ENCODE results near the gene TRA2A. TPM values are rescaled to one million over a fixed set of nuclear protein-coding genes. Genes with fewer than 3 reads are reported as not detected.

TRA2A gene
- total RNA-seq, 1 donor from 2014 or later, result 58.3 TPM

DNA sequence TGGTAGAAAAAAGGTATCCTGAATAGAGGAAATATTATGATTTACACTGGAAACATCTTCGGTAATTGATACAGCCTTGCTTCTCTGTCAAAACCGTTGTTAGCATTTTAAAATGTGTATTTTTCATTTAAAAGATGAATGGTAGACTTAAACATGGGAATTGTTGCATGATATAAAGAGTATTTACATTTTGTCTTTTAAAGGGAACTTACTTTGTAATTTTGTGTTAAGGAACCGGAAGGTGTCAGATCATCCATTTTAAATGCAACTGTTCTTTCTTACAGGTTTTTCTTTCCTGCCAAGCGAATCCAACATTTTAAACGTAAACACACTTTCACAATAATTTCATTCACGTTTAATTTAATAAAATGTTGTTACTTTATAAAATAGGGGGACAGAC lies 59.7 kb downstream of the TRA2A start:
- Mint-ChIP-seq H3K4me1 (ENCODE audit: low read depth) (peaks cover 36% of the 10 kb centered on the region), H3K27me3 (ENCODE audit: low read depth) (no peaks in the 10 kb centered on the region), H3K9me3 (ENCODE audit: low read depth) (no peaks in the 10 kb centered on the region), H3K36me3 (ENCODE audit: low read depth) (no peaks in the 10 kb centered on the region), H3K4me3 (ENCODE audit: unreplicated experiment) (peak overlapping the region; percentile 94), H3K27ac (ENCODE audit: unreplicated experiment) (peak overlapping the region; percentile 99)
- no peak for DNase-seq (ENCODE audit: low spot score)
- TF ChIP-seq CTCF (IDR thresholded peaks at IDR 0.05), result no peak

GRCh38 chr7:23471106-23471859 lies 60.5 kb downstream of the TRA2A start:
- peaks cover 44% of the 10 kb centered on the region for H3K4me1 Mint-ChIP-seq (ENCODE audit: low read depth)
- no peaks in the 10 kb centered on the region for H3K36me3 Mint-ChIP-seq (ENCODE audit: low read depth)
- H3K9me3 Mint-ChIP-seq (ENCODE audit: low read depth), result no peaks in the 10 kb centered on the region
- peak overlapping the region; percentile 94 for H3K4me3 Mint-ChIP-seq (ENCODE audit: unreplicated experiment)
- peak overlapping the region; percentile 99 for H3K27ac Mint-ChIP-seq (ENCODE audit: unreplicated experiment)
- TF ChIP-seq CTCF (IDR thresholded peaks at IDR 0.05), result no peak
- H3K27me3 Mint-ChIP-seq (ENCODE audit: low read depth), result no peaks in the 10 kb centered on the region
- DNase-seq (ENCODE audit: low spot score), result peak; percentile 94

- H3K4me3 Mint-ChIP-seq (ENCODE audit: unreplicated experiment), result peak within 1 kb of the TSS; percentile 94
- peak within 1 kb of the TSS; percentile 99 for H3K27ac Mint-ChIP-seq (ENCODE audit: unreplicated experiment)
- TF ChIP-seq CTCF (IDR thresholded peaks at IDR 0.05), result no peak
- no peaks in the 10 kb centered on the region for H3K9me3 Mint-ChIP-seq (ENCODE audit: low read depth)
- no peaks in the 10 kb centered on the region for H3K36me3 Mint-ChIP-seq (ENCODE audit: low read depth)
- H3K4me1 Mint-ChIP-seq (ENCODE audit: low read depth), result peaks cover 51% of the 10 kb centered on the region
- no peak for DNase-seq (ENCODE audit: low spot score)
- H3K27me3 Mint-ChIP-seq (ENCODE audit: low read depth), result no peaks in the 10 kb centered on the region
Observed at GRCh38 chr7:23470330-23471105, 61.3 kb downstream of the TRA2A start, which contains the start of gene IGF2BP3. IGF2BP3 (minus strand) TSS chr7:23470491; CDS start chr7:23470110, 381 bp downstream.

DNA sequence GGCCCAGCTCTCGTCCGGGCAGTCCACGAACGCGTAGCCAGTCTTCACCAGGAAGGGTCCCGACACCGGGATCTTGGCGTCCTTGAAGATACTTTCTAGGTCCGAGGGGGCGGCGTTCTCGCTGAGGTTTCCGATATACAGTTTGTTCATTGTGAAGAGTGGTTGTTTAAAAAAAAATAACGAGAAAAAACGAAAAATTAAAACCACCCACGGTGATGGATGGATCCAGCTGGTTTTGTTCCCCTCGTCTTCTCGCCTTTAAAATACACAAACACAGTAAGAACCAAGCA lies 61.9 kb downstream of the TRA2A start:
- Mint-ChIP-seq H3K9me3 (ENCODE audit: low read depth) (no peaks in the 10 kb centered on the region), H3K27me3 (ENCODE audit: low read depth) (no peaks in the 10 kb centered on the region), H3K36me3 (ENCODE audit: low read depth) (peaks cover 2% of the 10 kb centered on the region), H3K4me1 (ENCODE audit: low read depth) (peaks cover 53% of the 10 kb centered on the region), H3K4me3 (ENCODE audit: unreplicated experiment) (peak overlapping the region; percentile 94), H3K27ac (ENCODE audit: unreplicated experiment) (peak overlapping the region; percentile 99)
- DNase-seq (ENCODE audit: low spot score), result no peak
- peak; percentile 3 for TF ChIP-seq CTCF (IDR thresholded peaks at IDR 0.05)

- DNase-seq (ENCODE audit: low spot score), result no peak
- H3K4me3 Mint-ChIP-seq (ENCODE audit: unreplicated experiment), result peak overlapping the region; percentile 94
- peak overlapping the region; percentile 99 for H3K27ac Mint-ChIP-seq (ENCODE audit: unreplicated experiment)
- H3K36me3 Mint-ChIP-seq (ENCODE audit: low read depth), result peaks cover 2% of the 10 kb centered on the region
- no peaks in the 10 kb centered on the region for H3K9me3 Mint-ChIP-seq (ENCODE audit: low read depth)
- H3K4me1 Mint-ChIP-seq (ENCODE audit: low read depth), result peaks cover 52% of the 10 kb centered on the region
- no peaks in the 10 kb centered on the region for H3K27me3 Mint-ChIP-seq (ENCODE audit: low read depth)
- TF ChIP-seq CTCF (IDR thresholded peaks at IDR 0.05), result peak; percentile 45
Observed at GRCh38 chr7:23469150-23469960, 62.4 kb downstream of the TRA2A start.

Measured in chondrocyte (in vitro differentiated cells).